Measurements from ENCODE around the gene RHBDL1.

Gene RHBDL1

DNA sequence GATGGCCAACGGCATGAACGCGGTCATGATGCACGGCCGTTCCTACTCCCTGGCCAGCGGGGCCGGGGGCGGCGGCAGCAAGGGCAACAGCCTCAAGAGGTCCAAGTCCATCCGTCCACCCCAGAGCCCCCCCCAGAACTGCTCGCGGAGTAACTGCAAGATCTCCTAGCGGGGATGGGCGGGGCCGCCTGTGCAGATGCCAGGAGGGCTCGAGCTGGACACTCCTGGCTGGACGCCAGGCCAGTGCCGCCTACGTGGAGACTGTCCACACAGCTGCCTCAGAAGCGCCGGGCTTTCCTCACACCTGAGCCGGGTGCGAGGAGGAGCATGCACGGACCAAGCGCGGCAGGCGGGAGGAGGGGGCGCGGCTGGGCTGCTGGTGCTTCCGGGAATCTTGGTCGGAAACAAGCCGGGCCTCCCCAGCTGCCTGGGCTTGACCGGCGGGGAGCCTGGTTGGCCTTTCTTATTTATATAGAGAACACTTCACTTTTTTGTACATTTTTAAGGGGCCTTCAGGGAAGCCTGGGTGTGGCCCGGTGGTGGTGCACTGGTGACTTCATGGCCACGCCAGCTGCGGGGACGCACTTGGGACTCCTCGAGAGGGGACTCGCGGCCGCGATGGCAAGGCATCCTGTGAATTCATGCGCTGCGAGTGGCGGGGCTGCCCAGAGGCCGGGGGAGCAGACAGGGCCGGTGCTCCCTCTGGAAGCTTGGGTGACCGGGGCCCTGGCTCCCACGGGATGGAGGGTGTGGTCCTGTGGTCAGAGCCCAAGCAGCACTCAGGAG is 47.8 kb upstream of the RHBDL1 start:
- Histone ChIP-seq H3K27ac (ENCODE audit: low read depth, low read length) (no peak overlapping the region), H3K9me2 (replicated peaks; ENCODE audit: control insufficient read depth, low read length) (no peaks in the 10 kb centered on the region), H3K36me3 (ENCODE audit: control insufficient read depth, low read length) (peaks cover 2% of the 10 kb centered on the region; the same call in 1 of the 2 replicates), H3K4me2 (ENCODE audit: low read length) (no peak overlapping the region), H3K27me3 (ENCODE audit: control insufficient read depth, low read length) (no peaks in the 10 kb centered on the region), H3K4me3 (ENCODE audit: low read length) (no peak overlapping the region), H3K79me2 (ENCODE audit: control insufficient read depth, low read length) (no peaks in the 10 kb centered on the region), H3F3A (ENCODE audit: control insufficient read depth, insufficient read depth) (no peaks in the 10 kb centered on the region), H4K20me1 (ENCODE audit: control insufficient read depth, insufficient read depth, low read depth, low read length) (no peaks in the 10 kb centered on the region), H3K9me3 (ENCODE audit: control insufficient read depth, insufficient read depth, low read length) (no peaks in the 10 kb centered on the region), H3K4me1 (ENCODE audit: control insufficient read depth, low read length) (no peaks in the 10 kb centered on the region)
- TF ChIP-seq, protein P1, sequence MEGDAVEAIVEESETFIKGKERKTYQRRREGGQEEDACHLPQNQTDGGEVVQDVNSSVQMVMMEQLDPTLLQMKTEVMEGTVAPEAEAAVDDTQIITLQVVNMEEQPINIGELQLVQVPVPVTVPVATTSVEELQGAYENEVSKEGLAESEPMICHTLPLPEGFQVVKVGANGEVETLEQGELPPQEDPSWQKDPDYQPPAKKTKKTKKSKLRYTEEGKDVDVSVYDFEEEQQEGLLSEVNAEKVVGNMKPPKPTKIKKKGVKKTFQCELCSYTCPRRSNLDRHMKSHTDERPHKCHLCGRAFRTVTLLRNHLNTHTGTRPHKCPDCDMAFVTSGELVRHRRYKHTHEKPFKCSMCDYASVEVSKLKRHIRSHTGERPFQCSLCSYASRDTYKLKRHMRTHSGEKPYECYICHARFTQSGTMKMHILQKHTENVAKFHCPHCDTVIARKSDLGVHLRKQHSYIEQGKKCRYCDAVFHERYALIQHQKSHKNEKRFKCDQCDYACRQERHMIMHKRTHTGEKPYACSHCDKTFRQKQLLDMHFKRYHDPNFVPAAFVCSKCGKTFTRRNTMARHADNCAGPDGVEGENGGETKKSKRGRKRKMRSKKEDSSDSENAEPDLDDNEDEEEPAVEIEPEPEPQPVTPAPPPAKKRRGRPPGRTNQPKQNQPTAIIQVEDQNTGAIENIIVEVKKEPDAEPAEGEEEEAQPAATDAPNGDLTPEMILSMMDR (IDR thresholded peaks at IDR 0.05; ENCODE audit: low read depth, low read length, poor library complexity, severe bottlenecking) = no peak
- TF ChIP-seq EZH2phosphoT487 (IDR thresholded peaks at IDR 0.05; ENCODE audit: borderline replicate concordance, low read length) = no peak

DNA sequence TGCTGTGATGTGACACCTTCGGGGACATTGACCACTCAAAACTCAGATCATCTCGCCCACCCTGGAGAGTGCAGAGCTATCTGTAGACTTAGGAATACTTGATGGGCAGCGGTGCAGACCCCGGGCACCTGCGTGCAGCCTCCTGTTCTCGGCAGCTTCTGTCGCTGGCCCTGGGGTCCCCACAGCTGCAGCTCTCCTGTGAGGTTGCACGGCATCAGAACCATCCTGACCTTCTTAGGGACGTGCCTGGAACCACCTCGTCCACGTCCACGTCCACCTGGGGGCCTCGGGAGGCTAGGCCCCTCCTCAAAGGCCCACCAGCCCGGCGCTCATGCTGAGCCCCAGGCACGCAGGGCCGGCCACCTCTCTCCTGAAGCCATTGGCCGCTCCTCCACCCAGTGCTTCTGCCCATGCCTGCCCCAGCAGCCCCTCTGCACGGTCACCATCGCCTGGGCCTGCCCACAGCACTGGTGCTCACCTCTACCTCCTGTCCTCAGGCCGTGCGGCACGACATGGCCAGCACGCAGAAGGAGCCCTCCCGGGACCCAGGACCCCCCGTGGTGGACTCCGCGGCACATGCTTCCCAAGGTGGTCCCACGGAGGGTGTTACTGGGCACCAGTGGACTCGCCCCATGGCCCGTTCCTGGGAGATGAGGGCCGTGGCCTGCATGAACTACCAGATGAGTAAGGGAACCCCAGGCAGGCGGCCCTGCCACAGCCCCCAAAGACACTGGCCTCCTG is 47.0 kb upstream of the RHBDL1 start:
- TF ChIP-seq, protein P1 (IDR thresholded peaks at IDR 0.05; ENCODE audit: low read depth, low read length, poor library complexity, severe bottlenecking) = no peak
- no peak for TF ChIP-seq EZH2phosphoT487 (IDR thresholded peaks at IDR 0.05; ENCODE audit: borderline replicate concordance, low read length)
- Histone ChIP-seq H3K4me2 (ENCODE audit: low read length) (no peak overlapping the region), H3K4me1 (ENCODE audit: control insufficient read depth, low read length) (no peaks in the 10 kb centered on the region), H4K20me1 (ENCODE audit: control insufficient read depth, insufficient read depth, low read depth, low read length) (no peaks in the 10 kb centered on the region), H3K36me3 (ENCODE audit: control insufficient read depth, low read length) (peaks cover 7% of the 10 kb centered on the region), H3K27ac (ENCODE audit: low read depth, low read length) (no peak overlapping the region), H3K27me3 (ENCODE audit: control insufficient read depth, low read length) (no peaks in the 10 kb centered on the region), H3F3A (ENCODE audit: control insufficient read depth, insufficient read depth) (no peaks in the 10 kb centered on the region), H3K9me2 (replicated peaks; ENCODE audit: control insufficient read depth, low read length) (no peaks in the 10 kb centered on the region), H3K4me3 (ENCODE audit: low read length) (no peak overlapping the region), H3K79me2 (ENCODE audit: control insufficient read depth, low read length) (no peaks in the 10 kb centered on the region), H3K9me3 (ENCODE audit: control insufficient read depth, insufficient read depth, low read length) (no peaks in the 10 kb centered on the region)

DNA sequence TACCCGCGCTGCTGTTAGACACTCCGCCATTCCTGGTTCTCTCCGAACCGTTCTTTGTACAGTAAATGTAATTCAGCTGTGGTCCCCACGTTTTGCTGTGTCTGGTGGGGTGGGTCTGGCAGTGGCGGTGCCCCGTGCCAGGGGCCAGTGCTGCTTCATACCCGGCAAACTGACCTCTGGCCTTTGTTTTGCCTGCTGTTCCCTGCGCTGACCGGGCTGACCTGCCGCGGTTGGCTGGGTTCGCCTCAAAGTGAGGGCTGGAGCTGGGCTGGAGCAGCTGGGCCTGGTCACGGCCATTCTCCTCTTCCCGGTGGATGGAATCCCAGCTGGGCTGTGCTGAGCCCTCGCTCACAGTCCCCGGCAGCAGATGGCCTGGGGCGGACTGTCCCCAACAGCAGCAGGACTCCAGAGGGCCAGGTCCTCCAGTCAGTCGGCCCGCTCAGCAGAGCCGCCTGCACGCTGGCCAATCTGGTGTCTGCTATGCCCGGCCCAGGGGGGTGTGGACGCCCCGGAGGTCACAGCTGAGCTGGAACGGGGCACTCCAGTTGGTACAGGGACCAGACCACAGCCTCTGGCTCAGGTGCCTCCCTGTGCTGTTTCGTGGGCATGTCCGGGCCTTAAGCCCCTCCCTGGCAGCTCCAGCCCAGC is 46.2 kb upstream of the RHBDL1 start:
- Histone ChIP-seq H3K9me3 (ENCODE audit: control insufficient read depth, insufficient read depth, low read length) (no peaks in the 10 kb centered on the region), H3K36me3 (ENCODE audit: control insufficient read depth, low read length) (peaks cover 13% of the 10 kb centered on the region), H3K4me2 (ENCODE audit: low read length) (no peak overlapping the region), H3K9me2 (replicated peaks; ENCODE audit: control insufficient read depth, low read length) (no peaks in the 10 kb centered on the region), H3K27me3 (ENCODE audit: control insufficient read depth, low read length) (no peaks in the 10 kb centered on the region), H3K79me2 (ENCODE audit: control insufficient read depth, low read length) (peaks cover under 1% of the 10 kb centered on the region), H3K4me3 (ENCODE audit: low read length) (no peak overlapping the region), H3F3A (ENCODE audit: control insufficient read depth, insufficient read depth) (no peaks in the 10 kb centered on the region), H4K20me1 (ENCODE audit: control insufficient read depth, insufficient read depth, low read depth, low read length) (no peaks in the 10 kb centered on the region), H3K27ac (ENCODE audit: low read depth, low read length) (no peak overlapping the region), H3K4me1 (ENCODE audit: control insufficient read depth, low read length) (no peaks in the 10 kb centered on the region)
- no peak for TF ChIP-seq EZH2phosphoT487 (IDR thresholded peaks at IDR 0.05; ENCODE audit: borderline replicate concordance, low read length)
- TF ChIP-seq, protein P1 (IDR thresholded peaks at IDR 0.05; ENCODE audit: low read depth, low read length, poor library complexity, severe bottlenecking) = no peak
